ENCODE data around the gene BRD3. TPM values are rescaled to one million over a fixed set of nuclear protein-coding genes. Genes with fewer than 3 reads are reported as not detected.

BRD3 gene
- total RNA-seq, 1 experiment from 2014 or later: 61.6 TPM

- CTCF ChIA-PET: no interaction called here
- Histone ChIP-seq H3K4me1 (ENCODE audit: insufficient read depth, low read length, poor library complexity, severe bottlenecking) (no peaks in the 10 kb centered on the region), H3K9me3 (ENCODE audit: low read depth, low read length, poor library complexity, severe bottlenecking) (no peaks in the 10 kb centered on the region), H3K27me3 (replicated peaks; ENCODE audit: insufficient read depth, low read depth, low read length, poor library complexity) (no peaks in the 10 kb centered on the region), H3K27ac (ENCODE audit: low read depth, low read length, poor library complexity, severe bottlenecking) (no peak overlapping the region), H3K4me3 (ENCODE audit: low read depth, low read length, poor library complexity, severe bottlenecking) (no peak overlapping the region), H3K36me3 (ENCODE audit: insufficient read depth, low read length, poor library complexity, severe bottlenecking) (peaks cover 65% of the 10 kb centered on the region)
- no TSS peak for BruUV-seq (replicated peaks)
- no peak for DNase-seq (ENCODE audit: low spot score)
- POLR2A ChIA-PET (ENCODE audit: low non-redundant PET): no interaction called here
- intact Hi-C loops (cut with micrococcal nuclease; ENCODE audit: unreplicated experiment): no loop called here
- no peak for TF ChIP-seq EZH2 (IDR thresholded peaks at IDR 0.05; ENCODE audit: borderline replicate concordance, low read depth, low read length, poor library complexity, severe bottlenecking)
- TF ChIP-seq, protein P1, sequence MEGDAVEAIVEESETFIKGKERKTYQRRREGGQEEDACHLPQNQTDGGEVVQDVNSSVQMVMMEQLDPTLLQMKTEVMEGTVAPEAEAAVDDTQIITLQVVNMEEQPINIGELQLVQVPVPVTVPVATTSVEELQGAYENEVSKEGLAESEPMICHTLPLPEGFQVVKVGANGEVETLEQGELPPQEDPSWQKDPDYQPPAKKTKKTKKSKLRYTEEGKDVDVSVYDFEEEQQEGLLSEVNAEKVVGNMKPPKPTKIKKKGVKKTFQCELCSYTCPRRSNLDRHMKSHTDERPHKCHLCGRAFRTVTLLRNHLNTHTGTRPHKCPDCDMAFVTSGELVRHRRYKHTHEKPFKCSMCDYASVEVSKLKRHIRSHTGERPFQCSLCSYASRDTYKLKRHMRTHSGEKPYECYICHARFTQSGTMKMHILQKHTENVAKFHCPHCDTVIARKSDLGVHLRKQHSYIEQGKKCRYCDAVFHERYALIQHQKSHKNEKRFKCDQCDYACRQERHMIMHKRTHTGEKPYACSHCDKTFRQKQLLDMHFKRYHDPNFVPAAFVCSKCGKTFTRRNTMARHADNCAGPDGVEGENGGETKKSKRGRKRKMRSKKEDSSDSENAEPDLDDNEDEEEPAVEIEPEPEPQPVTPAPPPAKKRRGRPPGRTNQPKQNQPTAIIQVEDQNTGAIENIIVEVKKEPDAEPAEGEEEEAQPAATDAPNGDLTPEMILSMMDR (conservative IDR thresholded peaks at IDR 0.05; ENCODE audit: low read depth, low read length): no peak
Measured at GRCh38 chr9:134047868-134048581, 19.8 kb downstream of the BRD3 start.

- ChIA-PET CTCF (no interaction called here), POLR2A (ENCODE audit: low non-redundant PET) (no interaction called here)
- Histone ChIP-seq H3K4me3 (ENCODE audit: low read depth, low read length, poor library complexity, severe bottlenecking) (no peak overlapping the region), H3K9me3 (ENCODE audit: low read depth, low read length, poor library complexity, severe bottlenecking) (no peaks in the 10 kb centered on the region), H3K27me3 (replicated peaks; ENCODE audit: insufficient read depth, low read depth, low read length, poor library complexity) (no peaks in the 10 kb centered on the region), H3K36me3 (ENCODE audit: insufficient read depth, low read length, poor library complexity, severe bottlenecking) (peaks cover 56% of the 10 kb centered on the region), H3K4me1 (ENCODE audit: insufficient read depth, low read length, poor library complexity, severe bottlenecking) (no peaks in the 10 kb centered on the region), H3K27ac (ENCODE audit: low read depth, low read length, poor library complexity, severe bottlenecking) (no peak overlapping the region)
- DNase-seq (ENCODE audit: low spot score): no peak
- intact Hi-C loops (cut with micrococcal nuclease; ENCODE audit: unreplicated experiment): no loop called here
- BruUV-seq (replicated peaks): no TSS peak
- TF ChIP-seq, protein P1 (conservative IDR thresholded peaks at IDR 0.05; ENCODE audit: low read depth, low read length): no peak
- TF ChIP-seq EZH2 (IDR thresholded peaks at IDR 0.05; ENCODE audit: borderline replicate concordance, low read depth, low read length, poor library complexity, severe bottlenecking): no peak
Measured at GRCh38 chr9:134046894-134047681, 20.7 kb downstream of the BRD3 start.

DNA sequence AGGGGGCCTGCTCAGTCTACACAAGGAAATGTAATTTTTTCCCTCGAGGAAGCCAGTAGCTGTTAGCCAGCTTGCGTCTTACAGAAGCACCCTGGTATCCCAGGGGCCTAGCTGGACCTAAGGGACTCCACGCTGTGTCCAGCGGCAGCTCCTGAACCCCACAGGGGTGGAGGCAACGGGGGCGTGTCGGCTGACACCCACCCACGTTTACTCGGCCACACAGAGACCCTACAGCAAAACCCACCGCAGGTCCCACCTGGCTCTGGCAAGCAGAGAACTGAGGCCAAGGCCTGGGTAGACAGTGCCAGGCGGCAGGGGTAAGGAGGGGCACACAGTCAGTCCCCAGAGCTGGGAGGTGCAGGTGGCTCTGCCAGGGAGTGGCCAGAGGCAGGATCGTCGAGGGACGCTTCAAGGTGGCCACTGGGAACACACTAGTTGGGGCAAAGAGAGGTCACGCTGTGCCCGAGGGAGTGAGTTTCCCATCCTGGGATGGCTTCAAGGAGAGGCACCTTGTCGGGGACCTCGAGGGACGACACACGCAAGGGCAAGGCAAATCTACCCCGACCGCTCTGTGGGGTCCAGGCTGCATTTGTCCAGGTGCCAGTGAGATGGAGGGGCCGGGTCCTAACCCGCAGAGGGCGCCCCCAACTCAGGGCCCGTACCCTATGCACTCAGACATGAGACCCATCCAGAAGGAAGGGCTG, 21.8 kb downstream of the BRD3 start:
- no peaks in the 10 kb centered on the region for H3K27me3 ChIP-seq (replicated peaks; ENCODE audit: insufficient read depth, low read depth, low read length, poor library complexity)
- peaks cover 56% of the 10 kb centered on the region for H3K36me3 ChIP-seq (ENCODE audit: insufficient read depth, low read length, poor library complexity, severe bottlenecking)
- no peak for DNase-seq (ENCODE audit: low spot score)
- BruUV-seq (replicated peaks): no TSS peak
- ChIA-PET CTCF (no interaction called here), POLR2A (ENCODE audit: low non-redundant PET) (no interaction called here)
- H3K9me3 ChIP-seq (ENCODE audit: low read depth, low read length, poor library complexity, severe bottlenecking): no peaks in the 10 kb centered on the region
- H3K27ac ChIP-seq (ENCODE audit: low read depth, low read length, poor library complexity, severe bottlenecking): no peak overlapping the region
- intact Hi-C loops (cut with micrococcal nuclease; ENCODE audit: unreplicated experiment): no loop called here
- no peaks in the 10 kb centered on the region for H3K4me1 ChIP-seq (ENCODE audit: insufficient read depth, low read length, poor library complexity, severe bottlenecking)
- TF ChIP-seq EZH2 (IDR thresholded peaks at IDR 0.05; ENCODE audit: borderline replicate concordance, low read depth, low read length, poor library complexity, severe bottlenecking): no peak
- TF ChIP-seq, protein P1 (conservative IDR thresholded peaks at IDR 0.05; ENCODE audit: low read depth, low read length): no peak
- no peak overlapping the region for H3K4me3 ChIP-seq (ENCODE audit: low read depth, low read length, poor library complexity, severe bottlenecking)

Measured in A673 (cell line).